ENCODE results near the gene COL24A1. TPM values are rescaled to one million over a fixed set of nuclear protein-coding genes. Genes with fewer than 3 reads are reported as not detected.
A peak's percentile ranks its signal among the peaks of the same experiment; 100 is the strongest.
"Not testable (repeated sequence)": the region's sequence is repeated elsewhere in the genome, so short reads cannot be mapped to it uniquely, and the experiment has no call there.

The COL24A1 gene
- total RNA-seq, 4 donors from 2014 or later: 1.0 to 2.8 (median 1.9) TPM

GRCh38 chr1:85888921-85889320 is 267.7 kb downstream of the COL24A1 start:
- H3K9me3 ChIP-seq: no peaks in the 10 kb centered on the region
- TF ChIP-seq POLR2A (IDR thresholded peaks at IDR 0.05) (no peak), CTCF (IDR thresholded peaks at IDR 0.05) (no peak), EP300 (IDR thresholded peaks at IDR 0.05) (no peak)
- no peaks in the 10 kb centered on the region for H3K27me3 ChIP-seq
- no peaks in the 10 kb centered on the region for H3K36me3 ChIP-seq
- DNase-seq (ENCODE audit: low spot score in 2 of 2): no peak
- WGBS, 2 donors: 41 to 46% methylated on average over 3 of the region's 3 CpGs
- no peak overlapping the region for H3K4me3 ChIP-seq
- no peak overlapping the region for H3K27ac ChIP-seq
- no peaks in the 10 kb centered on the region for H3K4me1 ChIP-seq

DNA sequence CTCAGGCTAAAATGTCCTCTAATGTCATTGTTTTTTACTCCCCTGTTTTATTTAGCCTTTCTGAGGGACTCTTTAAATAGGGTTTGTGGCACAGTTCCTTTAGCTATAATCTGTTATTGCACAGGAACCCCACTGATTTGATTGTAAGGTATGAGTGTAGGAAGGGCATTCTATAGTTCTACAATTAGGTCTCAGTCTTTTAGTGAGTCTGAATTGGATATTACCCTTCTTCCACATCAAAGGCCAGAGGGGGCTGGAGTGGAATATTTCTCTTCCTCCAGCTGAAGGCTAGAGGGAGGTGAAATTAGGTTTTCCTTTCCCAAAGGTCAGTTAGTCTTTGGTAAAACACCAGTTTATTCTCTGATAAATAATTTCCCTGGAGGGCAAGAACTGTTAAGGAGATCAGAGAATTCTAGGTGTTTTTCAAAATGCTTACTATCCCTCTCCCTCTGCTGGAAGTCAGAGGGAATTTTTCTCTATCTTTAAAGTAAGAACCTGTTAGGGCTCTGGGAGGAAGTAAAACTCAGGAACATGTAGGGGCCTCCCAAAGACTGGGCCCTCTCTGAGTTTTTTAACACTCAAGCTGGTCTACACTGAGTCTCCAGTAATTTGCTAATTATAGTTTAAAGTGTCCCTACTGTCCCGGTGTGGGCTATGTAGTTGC is 272.1 kb downstream of the COL24A1 start:
- H3K4me3 ChIP-seq: no peak overlapping the region

DNA sequence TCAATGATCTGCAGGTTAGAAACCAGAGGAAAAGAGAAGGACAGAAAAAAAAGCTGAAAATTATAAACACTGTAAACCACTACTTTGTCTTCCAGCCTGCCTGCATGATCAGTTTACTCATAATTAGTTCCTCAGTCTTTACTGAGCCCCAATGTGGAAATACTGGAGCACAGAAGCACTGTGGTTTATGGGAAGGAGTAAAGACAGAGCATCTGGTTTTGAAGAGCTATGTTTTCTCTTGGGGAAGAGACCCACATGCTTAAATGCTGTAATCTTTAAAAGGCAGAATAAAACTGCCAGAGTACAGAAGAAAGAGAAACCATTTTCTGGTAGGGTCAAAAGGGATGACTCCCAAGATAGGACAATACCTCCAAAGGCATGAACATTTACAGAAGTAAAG is 289.4 kb downstream of the COL24A1 start:
- no peak overlapping the region for H3K27ac ChIP-seq
- H3K4me3 ChIP-seq: no peak overlapping the region
- H3K9me3 ChIP-seq: peaks cover 0 to 4% (median 0%) of the 10 kb centered on the region in 4 donors
- peaks cover 0 to 16% (median 0%) of the 10 kb centered on the region in 4 donors for H3K4me1 ChIP-seq
- no peaks in the 10 kb centered on the region for H3K27me3 ChIP-seq
- H3K36me3 ChIP-seq: no peaks in the 10 kb centered on the region
- no peak for TF ChIP-seq CTCF (IDR thresholded peaks at IDR 0.05)
- no peak for TF ChIP-seq POLR2A (IDR thresholded peaks at IDR 0.05)
- no peak for TF ChIP-seq EP300 (IDR thresholded peaks at IDR 0.05)
- no peak for DNase-seq (ENCODE audit: low spot score in 2 of 2)

More for the DNA sequence above, 272.1 kb downstream of the COL24A1 start:
- Histone ChIP-seq H3K4me1 (no peaks in the 10 kb centered on the region), H3K27ac (no peak overlapping the region), H3K9me3 (no peaks in the 10 kb centered on the region), H3K27me3 (no peaks in the 10 kb centered on the region), H3K36me3 (no peaks in the 10 kb centered on the region)
- DNase-seq (ENCODE audit: low spot score in 2 of 2): no peak
- peak in 3 of 5 experiments; percentile 27 to 53 (median 33) for TF ChIP-seq CTCF (IDR thresholded peaks at IDR 0.05)
- TF ChIP-seq EP300 (IDR thresholded peaks at IDR 0.05): no peak
- no peak for TF ChIP-seq POLR2A (IDR thresholded peaks at IDR 0.05)
- WGBS, 2 donors: 35 to 36% methylated on average over 1 of the region's 1 CpG

GRCh38 chr1:85865213-85865612 is 291.4 kb downstream of the COL24A1 start:
- TF ChIP-seq CTCF (IDR thresholded peaks at IDR 0.05): no peak
- TF ChIP-seq EP300 (IDR thresholded peaks at IDR 0.05): peak in 1 of 2 donors; percentile 14
- DNase-seq (ENCODE audit: low spot score in 2 of 2): no peak

DNA sequence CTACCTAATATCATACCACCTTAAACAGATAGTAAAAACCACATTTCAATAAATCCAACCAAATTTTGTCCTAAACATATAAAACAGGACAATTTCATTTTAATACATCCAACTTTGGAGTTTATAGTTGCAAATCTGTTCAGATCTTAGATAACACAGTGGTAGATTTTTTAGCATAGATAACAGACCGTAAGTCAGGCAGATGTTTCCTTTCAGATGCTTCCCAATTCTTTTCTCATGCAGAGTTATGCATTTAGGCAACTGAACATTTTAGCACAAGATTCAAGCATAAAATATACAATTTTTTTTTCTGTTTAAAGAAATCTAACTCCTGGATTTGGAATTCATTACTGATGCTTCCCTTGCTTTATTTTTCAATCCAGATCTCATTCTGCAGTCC is 291.8 kb downstream of the COL24A1 start:
- DNase-seq (ENCODE audit: low spot score in 2 of 2): no peak

More at GRCh38 chr1:85865213-85865612, 291.4 kb downstream of the COL24A1 start:
- peaks cover 0 to 16% (median 0%) of the 10 kb centered on the region in 4 donors for H3K4me1 ChIP-seq
- H3K27ac ChIP-seq: peak overlapping the region in 2 of 4 donors; percentile 40 to 47
- no peaks in the 10 kb centered on the region for H3K36me3 ChIP-seq
- no peaks in the 10 kb centered on the region for H3K9me3 ChIP-seq
- H3K27me3 ChIP-seq: no peaks in the 10 kb centered on the region
- 54 to 61% methylated on average over 1 of the region's 1 CpG for WGBS, 2 donors
- H3K4me3 ChIP-seq: no peak overlapping the region

GRCh38 chr1:85863639-85864038 is 292.9 kb downstream of the COL24A1 start:
- H3K27me3 ChIP-seq; H3K9me3 ChIP-seq; DNase-seq (ENCODE audit: low spot score in 2 of 2); H3K36me3 ChIP-seq; H3K27ac ChIP-seq; H3K4me3 ChIP-seq: not testable (repeated sequence)
- peaks cover 0 to 16% (median 0%) of the 10 kb centered on the region in 4 donors for H3K4me1 ChIP-seq
- 96 to 100% methylated on average over 1 of the region's 1 CpG for WGBS, 2 donors

More for the DNA sequence above, 291.8 kb downstream of the COL24A1 start:
- Histone ChIP-seq H3K4me1 (peaks cover 0 to 16% (median 0%) of the 10 kb centered on the region in 4 donors), H3K4me3 (no peak overlapping the region), H3K27ac (no peak overlapping the region), H3K36me3 (no peaks in the 10 kb centered on the region), H3K9me3 (no peaks in the 10 kb centered on the region), H3K27me3 (no peaks in the 10 kb centered on the region)
- WGBS, 2 donors: 75 to 87% methylated on average over 1 of the region's 1 CpG
- TF ChIP-seq CTCF (IDR thresholded peaks at IDR 0.05): no peak
